NCI-H2029 (cell line): ENCODE results near the gene RNPEP.
"Not testable (repeated sequence)": the region's sequence is repeated elsewhere in the genome, so short reads cannot be mapped to it uniquely, and the experiment has no call there.

Experiments used
- DNase-seq: peaks from one replicate; lab custom pipeline; 2025; lab: John Stamatoyannopoulos, UW

RNPEP gene

GRCh38 chr1:202036595-202037387, 54.3 kb downstream of the RNPEP start:
- DNase-seq, result no peak

GRCh38 chr1:202037706-202038296, 55.4 kb downstream of the RNPEP start:
- DNase-seq, result no peak

- DNase-seq, result no peak
Observed at GRCh38 chr1:202038688-202039346, 56.4 kb downstream of the RNPEP start.

GRCh38 chr1:202045705-202046104, 63.3 kb downstream of the RNPEP start:
- peak; percentile 84 for DNase-seq

GRCh38 chr1:202046227-202046626, 63.8 kb downstream of the RNPEP start:
- peak; percentile 96 for DNase-seq

GRCh38 chr1:202046748-202047708, 64.6 kb downstream of the RNPEP start:
- peak; percentile 78 for DNase-seq

GRCh38 chr1:202047977-202048376, 65.5 kb downstream of the RNPEP start:
- DNase-seq, result peak; percentile 49

GRCh38 chr1:202049129-202049528, 66.7 kb downstream of the RNPEP start:
- peak; percentile 47 for DNase-seq

- no peak for DNase-seq
Observed at GRCh38 chr1:202054094-202054493, 71.6 kb downstream of the RNPEP start.

GRCh38 chr1:202054673-202055072, 72.2 kb downstream of the RNPEP start:
- not testable (repeated sequence) for DNase-seq
